ENCODE results near the gene MAN2C1.
"Not testable (repeated sequence)": the region's sequence is repeated elsewhere in the genome, so short reads cannot be mapped to it uniquely, and the experiment has no call there.

Gene MAN2C1

DNA sequence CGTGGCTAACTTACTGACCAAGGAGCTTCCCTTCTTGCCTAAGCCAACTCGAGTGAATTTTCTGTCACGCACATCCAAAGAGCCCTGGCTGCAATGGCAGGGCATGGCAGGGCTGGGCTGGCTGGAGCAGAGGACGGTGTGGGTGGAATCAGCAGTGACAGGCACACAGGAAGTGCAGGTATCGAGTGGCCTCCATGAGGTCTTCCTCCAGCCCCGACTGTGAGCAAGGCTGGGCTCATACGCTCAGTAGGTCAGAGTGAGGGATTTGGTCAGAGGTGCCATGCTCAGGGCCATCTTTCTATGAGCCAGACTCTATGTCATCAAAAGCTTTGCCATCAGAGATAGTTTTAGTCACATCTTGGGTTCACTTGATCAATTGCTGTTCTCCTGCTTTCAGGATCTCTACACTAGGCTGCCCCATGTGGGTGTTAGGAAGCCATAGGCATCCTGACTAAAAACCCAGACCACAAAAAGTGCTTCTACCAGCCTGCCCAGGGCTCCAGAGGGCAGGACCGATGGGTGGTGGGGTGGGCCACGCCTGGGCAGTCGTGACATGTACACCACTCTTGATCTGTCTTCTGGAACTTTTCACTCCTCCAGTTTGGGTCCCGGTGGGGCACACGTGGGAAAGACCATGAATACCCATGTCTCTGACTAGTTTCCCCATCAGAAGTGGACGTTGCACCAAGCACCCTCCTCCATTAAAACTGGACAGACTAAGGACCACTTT is 55.1 kb downstream of the MAN2C1 start:
- no peak for DNase-seq

DNA sequence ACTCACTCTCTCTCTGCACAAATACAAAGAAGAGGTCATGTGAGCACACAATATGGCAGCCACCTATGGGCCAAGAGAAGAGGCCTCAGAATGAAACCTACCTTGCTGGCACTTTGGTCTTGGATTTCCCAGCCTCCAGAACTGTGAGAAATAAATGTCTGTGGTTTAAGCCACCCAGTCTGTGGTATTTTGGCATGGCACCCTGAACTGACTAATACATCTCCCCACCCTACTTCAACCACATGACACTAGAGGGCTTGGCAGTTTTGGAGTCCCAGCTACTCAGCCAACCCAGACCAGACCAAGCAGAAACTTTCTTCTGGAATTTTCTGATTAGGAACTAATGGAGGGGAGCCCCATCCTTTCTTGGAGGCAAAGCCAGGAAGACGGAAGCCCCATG is 55.9 kb downstream of the MAN2C1 start:
- DNase-seq, result not testable (repeated sequence)

DNA sequence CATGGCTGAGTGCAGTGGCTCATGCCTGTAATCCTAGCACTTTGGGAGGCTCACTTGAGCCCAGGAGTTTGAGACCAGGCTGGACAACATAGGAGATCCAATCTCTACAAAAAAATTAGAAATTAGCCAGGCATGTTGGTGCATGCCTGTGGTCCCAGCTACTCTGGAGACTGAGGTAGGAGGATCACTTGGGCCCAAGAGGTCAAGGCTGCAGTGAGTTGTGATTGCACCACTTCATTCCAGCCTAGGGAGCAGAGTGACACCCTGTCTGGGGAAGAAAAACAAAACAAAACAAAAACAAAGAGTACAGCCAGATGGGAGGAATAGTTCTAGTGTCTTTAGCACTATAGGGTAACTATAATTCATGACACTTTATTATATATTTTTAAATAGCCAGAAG is 58.7 kb downstream of the MAN2C1 start:
- no peak for DNase-seq

DNA sequence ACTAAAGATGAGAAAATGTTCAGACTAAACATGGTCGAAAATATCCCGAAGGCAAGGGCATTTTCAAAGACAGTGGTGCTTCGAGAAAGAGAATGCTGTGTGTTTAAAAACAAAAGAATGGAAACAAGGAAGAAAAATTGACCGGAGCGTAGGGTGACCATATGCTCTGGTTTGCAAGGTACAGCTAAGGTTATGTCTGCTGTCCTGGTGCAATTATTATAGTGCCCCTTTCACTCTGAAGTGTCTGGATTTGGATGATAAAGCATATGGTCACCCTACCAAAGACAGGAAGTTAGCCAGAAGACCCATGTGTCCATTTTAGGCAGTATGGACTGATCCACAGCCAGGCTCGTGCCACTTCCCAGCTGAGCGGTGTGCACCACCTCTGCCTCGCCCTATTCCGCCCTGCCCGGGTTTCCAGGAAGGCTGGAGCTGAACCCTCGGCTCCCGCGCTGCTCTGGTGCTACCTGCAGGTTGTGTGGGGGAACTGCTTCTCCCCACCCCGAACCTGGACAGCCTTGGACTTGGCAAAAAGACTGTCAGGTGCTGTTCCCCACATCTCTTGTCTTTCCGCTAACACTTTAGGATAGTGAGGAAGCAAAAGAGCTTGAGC is 60.5 kb downstream of the MAN2C1 start:
- peak in 1 of 58 donors; percentile 9 for DNase-seq

DNA sequence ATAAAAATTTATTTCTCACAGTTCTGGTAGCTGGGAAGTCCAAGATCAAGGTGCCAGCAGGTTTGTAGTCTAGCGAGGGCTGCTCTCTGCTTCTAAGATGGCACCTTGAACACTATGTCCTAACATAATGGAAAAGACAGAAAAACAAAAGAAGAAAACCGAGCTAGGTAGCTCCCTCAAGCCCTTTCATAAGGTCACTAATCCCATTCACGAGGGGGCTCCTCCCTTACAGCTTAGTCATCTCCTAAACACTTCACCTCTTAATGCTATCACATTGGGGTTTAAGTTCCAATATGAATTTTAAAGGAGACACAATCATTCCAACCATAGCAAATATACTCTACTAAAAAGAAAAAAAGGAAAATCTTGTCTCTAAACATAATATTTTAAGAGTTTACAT is 62.2 kb downstream of the MAN2C1 start:
- DNase-seq, result no peak
